Stimulated activated CD8-positive, alpha-beta memory T cell treated with anti-CD3 and anti-CD28 coated beads, Interleukin-12 subunit alpha, Interleukin-12 subunit beta, amount 100 ng/mL, for 24 hours (primary cell): ENCODE data around the gene MYADML2.
"Not testable (repeated sequence)": the region's sequence is repeated elsewhere in the genome, so short reads cannot be mapped to it uniquely, and the experiment has no call there.

Source experiments
- DNase-seq: peaks from one replicate; pipeline ENCODE4 v3.0.0-alpha.2; 2020; ENCODE audit errors: extremely low read depth

Gene MYADML2

GRCh38 chr17:81924557-81925532 is 22.2 kb downstream of the MYADML2 start:
- no peak for DNase-seq

- no peak for DNase-seq
These were observed 23.5 kb downstream of the MYADML2 start for GRCh38 chr17:81923302-81924260.

GRCh38 chr17:81922566-81923301 is 24.3 kb downstream of the MYADML2 start:
- no peak for DNase-seq

- no peak for DNase-seq
These were observed 25.0 kb downstream of the MYADML2 start for GRCh38 chr17:81921996-81922565.

GRCh38 chr17:81921537-81921862 is 25.5 kb downstream of the MYADML2 start:
- DNase-seq: no peak

- no peak for DNase-seq
These were observed 26.2 kb downstream of the MYADML2 start for GRCh38 chr17:81920612-81921536.

GRCh38 chr17:81918832-81919545 is 28.0 kb downstream of the MYADML2 start:
- DNase-seq: no peak

- DNase-seq: not testable (repeated sequence)
These were observed 28.7 kb downstream of the MYADML2 start for GRCh38 chr17:81918333-81918669.

- DNase-seq: peak; percentile 58
These were observed 29.3 kb downstream of the MYADML2 start, which contains the start of gene SIRT7 for GRCh38 chr17:81917565-81918332. TSS of gene SIRT7 (minus strand) at chr17:81918176. CDS start at chr17:81918131, 45 bp downstream.

GRCh38 chr17:81916234-81917001 is 30.6 kb downstream of the MYADML2 start:
- no peak for DNase-seq

GRCh38 chr17:81915331-81915730 is 31.7 kb downstream of the MYADML2 start:
- DNase-seq: no peak

- no peak for DNase-seq
These were observed 32.8 kb downstream of the MYADML2 start for GRCh38 chr17:81914103-81914850.

- DNase-seq: no peak
These were observed 33.5 kb downstream of the MYADML2 start for GRCh38 chr17:81913394-81914102.

GRCh38 chr17:81912441-81913309 is 34.4 kb downstream of the MYADML2 start:
- DNase-seq: no peak

GRCh38 chr17:81911969-81912368 is 35.1 kb downstream of the MYADML2 start:
- DNase-seq: no peak
